ENCODE data around the gene C20orf141.

C20orf141 gene

GRCh38 chr20:2798814-2799213 lies 16.0 kb upstream of the C20orf141 start:
- TF ChIP-seq ZIC2 (tag by site-specific recombination; IDR thresholded peaks at IDR 0.05) (peak; percentile 98), ATF2 (tag by site-specific recombination; IDR thresholded peaks at IDR 0.05; ENCODE audit: low read depth) (no peak), ZNF341 (tag by site-specific recombination; IDR thresholded peaks at IDR 0.05; ENCODE audit: low read depth) (no peak), TCF7L2 (IDR thresholded peaks at IDR 0.05; ENCODE audit: borderline replicate concordance, low read depth, low read length) (peak; percentile 66)
- peaks cover 0 to 17% of the 10 kb centered on the region in 2 experiments; a peak in 1 of 3 replicates for H3K36me3 ChIP-seq (ENCODE audit: control insufficient read depth in 2 of 2, insufficient read depth in 1 of 2, low read length in 2 of 2)
- H3K4me3 ChIP-seq (ENCODE audit: low read depth, low read length): no peak overlapping the region
- no peaks in the 10 kb centered on the region for H3K9me3 ChIP-seq (ENCODE audit: control insufficient read depth, insufficient read depth, low read depth, low read length)
- ChIA-PET CTCF (interaction anchor here (1.2 kb wide), 1 partner anchor 45 kb away, joined by 3 read pairs; no protein-coding TSS in a partner anchor), POLR2A (no interaction called here)
- no peak overlapping the region for H3K27ac ChIP-seq (ENCODE audit: extremely low read depth, low read depth, low read length)
- 0 out of 2 replicates have a peak, but pooled peaks cover 3% of the 10 kb centered on the region for H3K4me1 ChIP-seq (ENCODE audit: control insufficient read depth, insufficient read depth, low read length)

GRCh38 chr20:2799271-2799670 lies 15.5 kb upstream of the C20orf141 start:
- CTCF ChIA-PET: interaction anchor here (0.6 to 1.2 kb wide), 2 partner anchors 46 to 1597 kb away, joined by 3 read pairs; no protein-coding TSS in a partner anchor
- peaks cover 0 to 17% of the 10 kb centered on the region in 2 experiments; a peak in 1 of 3 replicates for H3K36me3 ChIP-seq (ENCODE audit: control insufficient read depth in 2 of 2, insufficient read depth in 1 of 2, low read length in 2 of 2)
- TF ChIP-seq PBX3 (CRISPR knock-in tag; IDR thresholded peaks at IDR 0.05) (no peak), ZSCAN23 (tag by site-specific recombination; IDR thresholded peaks at IDR 0.05) (no peak), ZXDB (tag by site-specific recombination; IDR thresholded peaks at IDR 0.05) (no peak), ZNF747 (tag by site-specific recombination; IDR thresholded peaks at IDR 0.05) (no peak), ZNF571 (tag by site-specific recombination; IDR thresholded peaks at IDR 0.05) (no peak), ZNF639 (tag by site-specific recombination; IDR thresholded peaks at IDR 0.05) (no peak), ZNF426 (tag by site-specific recombination; IDR thresholded peaks at IDR 0.05) (no peak), ZNF473 (tag by site-specific recombination; IDR thresholded peaks at IDR 0.05) (no peak), ZNF280D (tag by site-specific recombination; IDR thresholded peaks at IDR 0.05) (no peak), ZFP69B (tag by site-specific recombination; IDR thresholded peaks at IDR 0.05) (no peak), TSHZ1 (tag by site-specific recombination; IDR thresholded peaks at IDR 0.05; ENCODE audit: borderline replicate concordance) (no peak), SETDB1 (IDR thresholded peaks at IDR 0.05; ENCODE audit: insufficient read length, low read length) (no peak), ZNF155 (tag by site-specific recombination; IDR thresholded peaks at IDR 0.05) (no peak)
- POLR2A ChIA-PET: no interaction called here
- H3K27ac ChIP-seq (ENCODE audit: extremely low read depth, low read depth, low read length): no peak overlapping the region
- no peak overlapping the region for H3K4me3 ChIP-seq (ENCODE audit: low read depth, low read length)
- 0 out of 2 replicates have a peak, but pooled peaks cover 3% of the 10 kb centered on the region for H3K4me1 ChIP-seq (ENCODE audit: control insufficient read depth, insufficient read depth, low read length)
- no peaks in the 10 kb centered on the region for H3K9me3 ChIP-seq (ENCODE audit: control insufficient read depth, insufficient read depth, low read depth, low read length)
